ENCODE results near the gene DNAAF1. TPM values are rescaled to one million over a fixed set of nuclear protein-coding genes. Genes with fewer than 3 reads are reported as not detected.

Gene DNAAF1
- total RNA-seq, 4 donors from 2014 or later, result 0.44 to 0.85 TPM; not detected in 2

- TF ChIP-seq CTCF (IDR thresholded peaks at IDR 0.05; ENCODE audit: low read depth), result no peak
Measured at GRCh38 chr16:84116720-84117493, 28.2 kb upstream of the DNAAF1 start, which contains the start of gene MBTPS1. MBTPS1 (minus strand) TSS chr16:84116942; CDS start chr16:84101783, 15,159 bp downstream.

- no peak for TF ChIP-seq CTCF (IDR thresholded peaks at IDR 0.05; ENCODE audit: low read depth)
Measured at GRCh38 chr16:84117494-84117843, 27.6 kb upstream of the DNAAF1 start.

- TF ChIP-seq CTCF (IDR thresholded peaks at IDR 0.05; ENCODE audit: low read depth), result no peak
Measured at GRCh38 chr16:84119368-84119767, 25.7 kb upstream of the DNAAF1 start.

GRCh38 chr16:84120023-84120422 lies 25.1 kb upstream of the DNAAF1 start:
- TF ChIP-seq CTCF (IDR thresholded peaks at IDR 0.05; ENCODE audit: low read depth), result no peak

GRCh38 chr16:84121007-84121406 lies 24.1 kb upstream of the DNAAF1 start:
- no peak for TF ChIP-seq CTCF (IDR thresholded peaks at IDR 0.05; ENCODE audit: low read depth)

- TF ChIP-seq CTCF (IDR thresholded peaks at IDR 0.05; ENCODE audit: low read depth), result no peak
Measured at GRCh38 chr16:84124257-84125073, 20.6 kb upstream of the DNAAF1 start.

GRCh38 chr16:84131117-84131516 lies 14.0 kb upstream of the DNAAF1 start:
- TF ChIP-seq CTCF (IDR thresholded peaks at IDR 0.05; ENCODE audit: low read depth), result no peak

All from subcutaneous adipose tissue (tissue), 4 donors.